HG03159 (cell line): ENCODE measurements around the gene PGM2.

Experiments used
- ATAC-seq: cut with Tn5 transposase; IDR thresholded peaks from one replicate; pipeline ENCODE4 v1.9.1; 2021; ENCODE audit warnings: mild to moderate bottlenecking, moderate library complexity; ENCODE audit not compliant: unreplicated experiment

PGM2 gene

DNA sequence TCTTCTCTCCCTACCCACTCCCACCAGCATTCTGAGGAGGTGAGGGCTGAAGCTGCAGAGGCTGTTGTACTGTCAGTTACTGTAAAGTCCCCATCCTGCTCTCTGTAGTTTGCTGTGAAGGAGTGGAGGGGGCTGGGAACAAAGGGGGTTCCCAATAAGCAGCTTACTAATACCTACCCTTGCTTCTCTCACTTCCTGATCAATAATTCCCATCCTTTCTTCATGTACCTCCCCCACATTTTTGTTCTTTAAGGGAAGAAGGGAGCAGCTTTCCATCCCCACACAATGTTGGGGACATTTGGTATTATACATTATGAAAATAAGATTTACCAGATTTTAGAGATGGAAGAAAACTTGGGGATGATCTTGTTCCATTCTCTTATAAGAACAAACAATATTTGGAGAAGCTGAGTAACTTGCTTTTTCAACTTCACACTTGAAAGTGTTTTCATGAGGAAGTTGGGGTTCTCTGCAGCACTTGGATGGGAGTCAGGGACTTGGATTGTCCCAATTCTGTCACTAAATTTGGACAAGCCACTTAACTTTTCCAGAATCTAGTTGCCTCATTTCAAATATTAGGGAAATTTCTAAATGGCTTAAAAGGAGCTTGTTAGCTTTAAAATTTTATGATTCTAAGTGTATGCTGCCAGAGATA lies 69.8 kb downstream of the PGM2 start:
- no peak for ATAC-seq

DNA sequence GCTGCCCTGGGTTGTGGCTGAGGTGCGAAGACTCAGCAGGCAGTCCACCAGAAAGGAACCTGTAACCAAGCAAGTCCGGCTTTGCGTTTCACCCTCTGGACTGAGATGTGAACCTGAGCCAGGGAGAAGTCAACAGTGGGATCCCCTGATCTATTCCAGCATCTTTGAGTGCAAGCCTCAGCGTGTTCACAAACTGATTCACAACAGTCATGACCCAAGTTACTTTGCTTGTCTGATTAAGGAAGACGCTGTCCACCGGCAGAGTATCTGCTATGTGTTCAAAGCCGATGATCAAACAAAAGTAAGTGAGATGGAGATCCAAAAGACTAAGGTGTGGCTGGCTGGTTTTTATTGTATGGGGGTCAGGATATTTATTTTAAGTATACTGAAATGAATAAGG lies 75.7 kb downstream of the PGM2 start:
- ATAC-seq, result no peak

DNA sequence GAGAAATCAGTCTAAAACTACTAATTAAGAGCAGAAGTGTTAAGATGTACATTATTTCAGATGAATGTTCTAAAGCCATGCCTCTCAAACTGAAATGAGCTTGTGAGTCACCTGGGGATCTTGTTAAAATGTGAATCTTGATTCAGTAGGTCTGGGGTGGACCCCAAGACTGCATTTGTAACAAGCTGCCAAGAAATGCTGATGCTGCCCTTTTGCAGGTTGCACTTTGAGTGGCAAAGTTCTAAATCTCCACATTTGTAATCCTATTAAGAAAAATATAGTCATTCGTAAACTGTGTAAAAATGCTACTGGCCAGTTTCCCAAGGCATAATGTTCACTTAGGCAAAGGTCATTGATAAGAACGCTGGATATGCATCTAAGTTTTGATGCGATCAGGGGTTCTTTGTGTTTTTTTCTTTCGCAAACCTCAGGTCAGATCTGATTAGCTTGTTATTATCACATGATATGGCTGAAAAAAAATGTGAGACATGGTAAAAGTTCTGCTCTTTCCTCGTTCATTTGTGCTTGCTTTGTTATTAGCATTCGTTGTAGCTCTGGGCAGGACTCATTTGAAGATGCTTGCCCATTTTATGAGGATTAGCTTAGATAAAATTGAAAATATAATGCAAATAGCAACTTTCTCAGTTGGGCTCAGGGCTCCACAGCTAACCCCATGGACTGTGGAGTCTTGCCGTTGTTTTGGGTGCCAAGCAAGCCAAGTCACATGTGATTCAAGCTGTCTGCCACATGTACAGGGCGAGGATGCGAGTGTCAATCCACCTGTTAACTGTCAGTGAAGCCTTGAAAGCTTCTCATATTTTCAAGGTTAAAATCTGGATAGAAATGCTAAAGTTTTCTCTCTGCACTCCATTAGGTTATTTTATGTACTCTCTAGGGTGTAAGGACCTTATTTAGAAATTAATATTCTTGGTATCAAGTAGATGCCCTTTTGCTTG lies 76.5 kb downstream of the PGM2 start:
- no peak for ATAC-seq

DNA sequence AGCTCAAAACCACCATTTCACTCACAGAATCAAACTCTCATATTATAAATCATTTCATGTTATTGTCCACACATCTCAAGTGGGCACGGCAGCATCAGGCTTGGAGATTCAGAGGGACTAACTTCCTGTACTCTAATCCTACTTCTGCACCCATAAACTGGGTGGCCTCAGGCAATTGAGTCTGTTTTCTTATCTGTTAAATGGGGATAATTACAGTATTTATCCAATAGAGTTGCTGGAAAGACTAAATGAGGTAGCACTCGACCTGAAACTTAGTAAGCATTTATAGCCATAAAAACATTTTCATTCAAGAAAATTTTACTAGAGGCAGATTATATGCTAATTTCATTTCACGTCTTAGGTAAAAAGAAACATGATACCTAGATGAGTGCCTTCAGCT lies 77.4 kb downstream of the PGM2 start:
- no peak for ATAC-seq

DNA sequence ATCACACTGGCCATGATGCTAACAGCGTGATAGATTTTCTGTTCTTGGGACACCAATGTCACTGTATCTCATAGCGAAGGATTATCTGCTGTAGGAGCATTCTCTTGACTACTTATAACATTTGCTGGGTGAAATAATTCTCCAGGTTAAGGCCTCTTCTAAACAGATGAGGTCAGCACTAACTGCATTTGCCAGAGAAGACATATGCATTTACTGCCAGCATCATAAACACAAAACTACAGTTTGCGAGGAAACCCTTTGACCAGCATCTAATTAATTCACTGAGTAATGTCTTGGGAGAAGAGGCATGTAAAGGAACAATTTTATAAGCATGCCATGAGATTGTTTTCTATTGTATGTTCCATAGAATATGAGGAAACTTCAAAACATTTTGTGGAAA lies 78.3 kb downstream of the PGM2 start:
- ATAC-seq, result no peak

DNA sequence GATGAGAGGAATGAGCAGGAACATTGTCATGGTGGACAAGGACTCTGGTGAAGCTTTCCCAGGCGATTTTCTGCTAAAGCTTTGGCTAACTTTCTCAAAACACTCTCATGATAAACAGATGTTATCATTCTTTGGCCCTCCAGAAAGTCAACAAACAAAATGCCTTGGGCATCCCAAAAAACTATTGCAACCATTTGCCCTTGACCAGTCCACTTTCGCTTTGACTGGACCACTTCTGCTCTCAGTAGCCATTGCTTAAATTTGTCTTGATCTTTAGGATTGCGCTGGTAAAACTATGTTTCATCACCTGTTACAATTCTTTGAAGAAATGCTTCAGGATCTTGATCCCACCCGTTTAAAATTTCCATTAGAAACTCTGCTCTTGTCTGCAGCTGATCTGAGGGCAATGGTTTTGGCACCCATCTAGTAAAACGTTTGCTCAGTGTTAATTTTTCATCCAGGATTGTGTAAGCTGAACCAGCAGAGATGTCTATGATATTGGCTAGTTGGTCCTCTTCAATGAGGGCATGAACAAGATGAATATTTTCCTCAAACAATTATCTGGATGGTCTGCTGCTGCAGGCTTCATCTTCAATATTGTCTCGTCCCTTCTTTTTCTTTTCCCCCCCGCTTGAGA lies 79.2 kb downstream of the PGM2 start:
- no peak for ATAC-seq

DNA sequence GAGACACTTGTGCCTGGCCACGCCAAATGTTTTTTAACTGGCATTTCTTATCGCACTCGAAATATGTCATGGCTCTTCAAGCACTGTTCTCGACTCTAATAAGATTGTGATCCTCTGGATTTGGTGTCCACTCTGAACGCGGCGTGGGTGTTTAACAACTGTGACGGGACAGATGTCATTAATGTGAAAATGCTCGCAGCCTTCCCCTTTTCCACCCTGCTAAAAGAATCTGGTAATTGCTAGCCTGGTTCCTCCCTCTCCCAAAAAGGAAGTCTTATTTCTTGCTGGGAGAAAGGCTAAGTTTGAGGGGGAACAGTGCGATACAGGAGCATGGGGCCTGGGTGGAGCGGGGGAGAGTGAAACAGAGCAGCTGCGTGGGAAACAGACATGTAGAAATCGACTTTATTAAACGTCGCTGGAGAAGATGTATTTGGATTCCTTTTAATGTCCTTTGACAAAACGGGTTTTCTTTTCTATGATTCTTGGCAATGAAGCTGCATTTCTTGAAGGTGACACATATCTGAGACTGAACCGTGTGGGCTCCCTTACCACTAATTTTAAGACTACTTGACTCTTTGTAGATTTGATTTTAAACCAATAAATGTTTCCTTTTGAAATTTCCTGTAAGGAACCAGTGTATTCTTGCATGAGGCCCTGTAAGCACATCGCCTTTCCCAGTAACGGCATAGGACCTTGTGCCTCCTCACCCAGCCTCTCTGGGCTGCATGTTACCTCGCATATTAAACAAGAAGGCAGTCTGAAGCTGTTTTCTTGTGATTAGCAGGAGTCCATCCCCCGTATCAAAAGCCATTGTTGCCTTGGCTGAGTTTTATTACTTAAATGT lies 82.2 kb downstream of the PGM2 start:
- no peak for ATAC-seq

DNA sequence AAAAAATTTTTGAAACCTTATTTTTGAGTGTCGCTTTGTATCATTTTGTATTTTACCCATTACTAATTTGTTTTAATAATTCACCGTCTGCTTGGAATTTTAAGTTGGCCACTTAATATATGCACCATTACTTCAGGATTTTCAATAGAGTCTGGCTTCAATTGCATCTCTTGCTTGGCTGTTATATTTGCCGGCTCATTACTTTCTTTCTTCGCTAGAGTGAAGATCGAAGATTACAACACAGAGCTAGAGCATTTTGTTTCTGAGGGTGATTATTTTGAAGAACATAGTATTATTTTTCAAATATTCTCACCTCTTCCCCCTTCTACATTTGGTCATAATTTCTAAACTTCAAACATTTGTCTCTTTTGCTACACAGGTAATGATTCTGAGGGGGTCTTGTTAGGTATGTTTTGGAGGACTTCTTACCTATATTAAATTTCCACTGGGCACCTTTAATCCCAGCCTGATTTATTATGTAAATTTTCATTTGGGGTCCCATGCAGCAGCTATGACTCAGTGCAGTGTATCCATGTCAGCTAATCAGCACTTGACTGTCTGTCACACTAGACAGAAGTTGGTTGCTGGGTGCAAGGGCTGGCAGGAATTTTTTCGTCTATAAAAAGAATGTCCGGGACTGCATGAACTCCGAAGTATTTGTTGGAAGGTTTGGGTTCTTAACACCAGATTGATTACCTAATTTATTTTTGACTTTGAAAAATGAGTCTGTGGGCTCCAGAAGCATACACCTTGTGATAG lies 83.0 kb downstream of the PGM2 start:
- no peak for ATAC-seq

DNA sequence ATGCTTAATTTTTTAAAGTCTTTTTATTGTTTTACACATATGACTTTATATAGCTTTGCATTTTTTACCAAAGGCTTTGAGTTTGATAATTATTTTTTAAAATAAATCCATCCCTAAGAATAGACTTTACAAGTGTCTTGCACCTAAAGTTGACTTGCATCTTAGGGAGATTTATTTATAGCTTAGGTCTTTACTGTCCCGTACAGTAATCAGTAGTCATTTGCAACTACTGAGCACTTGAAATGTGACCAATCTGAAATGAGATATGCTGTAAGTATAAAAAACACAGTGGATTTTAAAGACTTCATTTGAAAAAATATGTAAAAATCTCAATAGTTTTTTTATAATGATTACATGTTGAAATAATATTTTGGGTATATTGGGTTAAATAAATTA lies 83.6 kb downstream of the PGM2 start:
- ATAC-seq, result no peak
